NCI-H345 (cell line): Measurements from ENCODE around the gene HDGFL2.
"Not testable (repeated sequence)": the region's sequence is repeated elsewhere in the genome, so short reads cannot be mapped to it uniquely, and the experiment has no call there.

Experiments
- DNase-seq: peaks from one replicate; lab custom pipeline; 2025; lab: John Stamatoyannopoulos, UW

Gene HDGFL2

DNA sequence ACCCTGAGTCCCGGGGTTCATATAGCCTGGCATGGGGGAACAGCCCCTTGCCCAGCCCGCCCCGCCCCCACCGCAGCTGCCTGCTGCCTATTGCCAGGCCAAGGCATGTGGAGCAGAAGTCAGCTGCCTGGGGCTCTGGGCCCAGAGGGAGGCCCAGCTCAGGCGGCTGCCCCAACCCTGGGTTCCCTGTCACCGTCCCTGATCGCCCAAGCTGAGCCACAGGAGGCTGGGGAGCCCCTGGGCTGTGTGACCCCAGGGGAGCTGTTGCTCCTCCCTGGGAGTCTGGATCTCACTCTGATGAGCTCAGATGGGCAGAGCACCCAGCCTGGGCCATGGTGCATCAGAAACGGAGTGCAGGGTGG, 44.8 kb downstream of the HDGFL2 start:
- DNase-seq, result no peak

DNA sequence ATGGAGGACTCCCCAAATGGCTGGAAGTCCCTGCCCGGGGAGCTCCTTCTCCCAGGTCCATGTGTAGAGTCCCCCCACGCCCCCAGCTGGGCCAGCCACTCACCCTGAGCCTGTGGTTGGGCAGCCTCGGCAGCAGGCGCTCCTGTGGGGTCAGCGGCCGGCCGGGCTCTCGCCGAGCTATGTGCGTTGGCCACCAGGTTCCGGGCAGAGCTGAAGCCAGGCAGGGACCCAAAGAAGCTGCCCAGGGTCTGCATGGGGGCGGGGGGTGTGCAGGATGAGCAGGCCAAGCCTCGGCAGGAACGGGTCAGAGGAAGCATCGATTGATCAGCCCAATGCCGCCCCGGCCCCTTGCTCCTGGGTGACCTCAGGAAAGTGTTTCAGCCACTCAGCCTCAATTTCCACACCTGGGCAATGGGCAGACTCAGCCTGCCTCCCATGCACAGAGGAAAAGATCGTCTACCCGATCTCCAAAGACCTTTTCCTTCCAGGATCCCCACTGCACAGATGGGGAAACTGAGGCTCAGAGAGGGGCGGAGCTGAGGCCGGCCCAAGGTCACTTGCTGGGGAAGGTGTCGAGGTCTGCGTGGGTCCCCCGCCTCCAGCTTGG, 45.5 kb downstream of the HDGFL2 start:
- no peak for DNase-seq

DNA sequence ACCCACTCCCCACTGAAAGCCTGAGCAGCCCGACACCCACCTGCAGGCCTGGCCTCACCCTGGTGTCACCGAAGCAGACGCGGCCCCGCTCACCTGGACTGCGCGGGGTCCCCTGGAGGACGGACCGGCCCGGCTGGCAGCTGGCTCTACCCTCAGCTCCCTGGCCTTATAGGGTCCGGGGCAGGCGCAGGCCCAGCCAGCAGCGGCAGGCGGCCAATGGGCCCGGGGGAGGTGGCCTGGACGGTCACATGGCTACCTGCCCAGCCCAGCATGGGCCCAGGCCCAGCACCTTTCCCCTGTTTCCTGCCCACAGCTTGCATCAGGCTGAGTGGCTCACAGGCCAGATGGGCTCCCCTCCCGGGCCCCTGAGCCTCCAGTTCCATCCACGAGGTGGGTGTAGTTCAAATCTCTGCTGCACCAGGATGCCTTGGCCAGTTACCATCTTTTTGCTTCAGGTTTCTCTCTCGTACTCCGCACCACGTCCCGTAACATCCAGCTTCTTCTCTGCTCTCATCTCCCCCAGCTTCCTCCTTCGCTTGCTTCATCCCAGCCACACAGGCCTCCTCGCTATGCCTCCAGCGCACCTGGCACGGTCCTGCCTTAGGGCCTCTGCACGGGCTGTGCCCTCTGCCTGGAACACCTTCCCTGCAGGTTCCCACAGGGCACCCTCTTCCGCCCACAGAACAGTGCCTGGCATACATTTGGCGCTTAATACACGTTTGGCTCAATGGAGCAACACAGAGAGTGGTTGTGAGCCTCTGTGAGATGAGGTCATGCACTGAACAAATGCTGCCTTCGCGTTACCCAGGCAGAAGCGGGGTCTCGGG, 46.5 kb downstream of the HDGFL2 start, which contains the start of gene PLIN4:
TSS of gene PLIN4 (minus strand) at position 142 of the 827 bp plus-strand sequence. CDS start 214 bp downstream, outside the sequence.
- no peak for DNase-seq

DNA sequence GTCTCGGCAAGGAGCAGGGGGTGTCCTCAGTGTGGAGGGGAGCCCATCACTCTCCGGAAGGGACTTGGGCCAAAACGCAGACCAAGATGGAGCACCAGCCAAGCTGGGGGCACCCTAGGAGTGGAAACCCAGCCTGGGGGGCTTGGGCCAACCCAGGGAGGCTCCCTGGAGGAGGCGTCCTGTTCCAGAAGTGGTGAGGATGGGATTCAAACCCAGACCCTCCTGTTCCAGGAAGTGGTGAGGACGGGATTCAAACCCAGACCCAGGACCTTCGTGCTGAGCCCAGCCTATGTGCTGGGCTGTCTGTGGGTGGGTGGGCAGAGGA, 47.0 kb downstream of the HDGFL2 start:
- DNase-seq, result no peak

DNA sequence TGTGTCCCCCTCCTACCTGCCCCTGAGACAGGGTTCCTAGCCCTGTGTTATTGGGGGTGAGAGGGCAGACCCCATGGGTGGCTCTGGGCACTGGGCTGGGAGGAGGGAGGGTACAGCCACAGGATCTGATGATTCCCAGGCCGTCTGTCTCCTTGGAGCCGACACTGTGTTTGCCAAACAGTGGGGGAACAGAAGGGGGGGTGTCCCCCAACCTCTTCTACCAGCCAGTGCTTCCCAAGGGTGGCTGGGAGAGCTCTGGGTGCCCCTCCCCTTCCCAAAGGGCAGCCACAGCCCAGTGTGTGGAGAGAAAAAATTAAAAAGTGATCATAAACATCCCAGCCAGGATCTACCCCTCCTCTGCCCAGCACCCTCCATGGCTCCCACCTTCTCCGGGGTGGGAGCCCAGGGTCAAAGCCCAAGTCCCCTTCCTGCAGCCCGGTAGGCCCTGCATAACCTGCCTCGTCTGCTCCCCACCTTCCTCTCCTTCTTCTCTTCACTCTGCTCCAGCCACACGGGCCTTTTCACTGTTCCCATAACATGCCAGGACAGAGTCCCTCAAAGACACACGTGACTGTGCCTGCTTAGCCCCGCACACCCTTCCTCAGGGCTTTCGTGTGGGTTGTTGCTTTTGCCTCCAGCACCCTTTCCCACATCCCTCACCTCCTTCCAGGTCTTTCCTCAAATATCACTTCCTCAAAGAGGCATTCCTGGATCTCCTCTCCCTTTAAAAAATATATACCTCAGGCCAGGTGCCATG, 47.6 kb downstream of the HDGFL2 start:
- no peak for DNase-seq

DNA sequence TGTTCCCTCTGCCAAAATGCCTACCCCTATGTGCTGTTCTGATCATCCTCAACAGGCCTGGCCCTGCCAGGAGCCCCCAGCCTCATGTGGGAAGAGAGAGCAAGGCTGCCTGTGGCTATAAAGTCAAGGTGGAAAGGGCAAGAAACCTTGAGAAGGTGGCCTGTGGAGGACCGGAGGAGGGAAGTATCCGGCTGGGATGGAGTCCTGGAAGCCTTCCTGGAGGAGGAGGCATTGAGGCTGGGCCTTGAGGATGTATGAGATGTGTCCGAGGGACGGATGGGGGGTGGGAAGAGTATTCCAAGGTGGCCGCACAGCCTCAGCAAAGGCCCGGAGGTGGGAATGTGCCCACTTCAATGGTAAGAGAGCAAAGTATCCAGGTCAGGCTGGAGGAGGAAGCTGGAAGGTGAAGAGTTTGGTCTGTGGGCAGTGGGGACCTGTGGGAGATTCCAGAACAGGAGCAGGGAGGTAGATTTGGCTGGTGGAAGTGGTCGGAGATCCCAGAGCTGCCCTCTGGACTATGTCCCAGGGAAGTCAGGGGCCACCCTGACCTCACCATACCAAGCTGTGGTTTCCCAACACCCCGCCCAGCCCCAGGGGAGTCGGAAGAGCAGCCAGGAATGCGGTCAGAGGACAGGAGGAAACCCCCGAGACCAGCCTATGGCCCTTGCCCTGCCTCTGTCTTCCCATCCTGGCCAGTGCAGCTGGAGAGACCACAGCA, 49.2 kb downstream of the HDGFL2 start:
- no peak for DNase-seq

DNA sequence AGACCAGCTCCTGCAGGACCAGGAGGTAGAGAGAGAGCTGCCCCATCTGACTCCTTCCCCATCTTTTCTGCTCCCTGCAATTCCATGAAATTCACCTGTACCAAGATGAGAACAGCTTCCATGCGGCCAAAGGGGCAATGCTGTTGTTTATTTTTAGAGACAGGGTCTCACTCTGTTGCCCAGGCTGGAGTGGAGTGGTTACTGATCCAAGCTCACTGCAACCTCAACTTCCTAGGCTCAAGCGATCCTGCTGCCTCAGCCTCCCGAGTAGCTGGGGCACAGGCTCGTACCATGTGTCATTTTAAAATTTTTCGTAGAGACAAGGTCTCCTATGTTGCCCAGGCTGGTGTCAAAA, 49.8 kb downstream of the HDGFL2 start:
- no peak for DNase-seq

DNA sequence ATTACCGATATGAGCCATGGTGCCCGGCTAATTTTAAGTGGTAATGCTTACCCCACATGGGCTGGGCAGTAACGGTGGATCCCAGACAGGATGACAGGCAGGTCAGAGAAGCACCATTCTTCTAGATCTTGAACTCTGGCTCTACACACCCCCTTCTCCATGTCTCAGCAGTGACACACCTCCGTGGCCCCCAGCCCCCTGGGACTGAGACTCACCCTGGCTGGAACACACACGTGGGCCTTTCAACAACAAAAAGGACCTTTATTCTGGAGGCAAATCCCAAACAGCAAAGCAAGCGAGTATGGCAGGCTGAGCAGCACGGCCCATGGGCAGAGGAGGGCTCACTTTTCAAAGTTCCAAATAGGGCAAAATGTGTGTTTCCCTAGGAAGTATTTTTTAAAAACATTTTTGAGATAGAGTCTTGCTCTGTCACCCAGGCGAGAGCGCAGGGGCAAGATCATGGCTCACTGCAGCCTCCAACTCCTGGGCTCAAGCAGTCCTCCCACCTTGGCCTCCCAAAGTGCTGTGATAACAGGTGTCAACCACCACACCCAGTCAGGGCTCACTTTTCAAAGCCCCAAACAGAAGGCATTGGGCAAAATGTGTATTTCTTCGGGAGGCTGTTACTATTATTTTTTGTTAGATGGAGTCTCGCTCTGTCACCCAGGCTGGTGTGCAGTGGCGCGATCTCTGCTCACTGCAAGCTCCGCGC, 50.4 kb downstream of the HDGFL2 start:
- no peak for DNase-seq

DNA sequence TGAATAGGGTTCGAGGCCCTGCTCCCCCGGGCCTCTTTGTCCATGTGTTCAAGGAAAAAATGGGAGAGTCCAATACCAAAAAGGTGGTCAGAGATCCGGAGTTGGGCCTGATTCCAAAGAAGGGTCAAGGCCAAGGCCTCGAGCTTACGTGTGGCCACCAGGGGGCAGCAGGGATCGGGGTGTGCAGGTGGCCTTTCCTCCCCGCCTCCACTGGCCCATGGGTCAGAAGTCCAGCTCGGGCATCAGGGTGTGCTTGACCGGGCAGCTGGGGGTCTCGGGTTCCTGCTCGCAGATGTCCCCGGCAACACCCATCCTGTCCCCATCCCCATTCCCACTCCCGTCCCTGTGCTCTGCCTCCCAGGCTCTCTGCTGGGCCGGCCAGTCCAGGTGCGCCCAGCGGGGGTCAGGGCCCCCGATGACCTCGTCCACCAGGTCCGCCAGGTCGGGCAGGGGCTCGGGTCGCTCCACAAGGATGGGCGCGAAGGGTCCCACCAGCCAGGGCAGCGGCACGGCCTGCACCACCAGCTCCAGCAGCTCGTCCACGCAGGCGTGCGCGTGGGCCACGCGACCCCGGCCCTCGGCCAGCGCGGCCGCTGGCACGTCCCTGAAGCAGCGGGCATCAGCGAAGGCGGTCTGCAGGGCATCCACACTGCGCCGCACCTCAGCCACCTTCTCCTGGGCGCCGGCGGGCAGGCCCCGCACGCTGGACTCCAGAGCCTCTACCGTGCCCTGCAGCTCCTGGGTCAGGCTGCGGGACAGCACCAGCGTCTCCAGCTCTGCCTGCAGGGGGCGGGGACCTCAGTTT, 51.4 kb downstream of the HDGFL2 start:
- no peak for DNase-seq

DNA sequence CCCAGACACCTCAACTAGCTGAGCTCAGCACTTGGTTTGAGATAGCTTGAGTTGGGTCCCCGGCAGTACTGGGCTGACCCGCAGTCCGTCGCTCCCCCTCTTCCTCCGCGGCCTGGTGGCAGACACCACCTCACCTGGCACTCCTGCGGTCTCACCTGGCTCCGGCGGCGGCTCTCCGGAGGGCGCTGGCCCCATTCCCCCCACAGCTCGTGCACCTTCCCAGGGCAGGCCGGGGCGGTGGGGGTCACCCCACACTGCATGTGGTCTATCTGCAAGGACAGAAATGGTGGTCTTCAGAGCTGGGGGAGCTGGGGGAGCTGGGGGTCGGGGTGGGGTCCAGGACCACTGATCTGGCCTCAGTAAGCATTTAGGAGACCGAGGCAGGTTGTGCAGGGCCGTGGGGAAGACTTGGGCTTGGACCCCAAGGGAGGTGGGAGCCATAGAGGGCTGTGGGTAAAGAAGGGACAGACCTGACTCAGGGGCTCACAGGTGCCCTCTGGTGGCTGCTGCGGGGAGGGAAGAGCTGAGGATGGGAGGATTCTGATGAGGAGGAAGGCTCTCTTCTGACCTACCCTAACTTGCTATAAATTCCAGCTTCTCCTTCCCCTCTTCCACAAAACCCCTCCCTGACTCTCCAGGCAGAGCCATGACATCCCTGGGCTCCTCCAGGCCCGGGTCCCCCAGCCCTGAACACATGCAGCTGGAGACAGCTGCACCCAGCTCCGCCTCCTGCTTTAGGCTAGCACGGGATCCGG, 52.9 kb downstream of the HDGFL2 start:
- peak; percentile 23 for DNase-seq

DNA sequence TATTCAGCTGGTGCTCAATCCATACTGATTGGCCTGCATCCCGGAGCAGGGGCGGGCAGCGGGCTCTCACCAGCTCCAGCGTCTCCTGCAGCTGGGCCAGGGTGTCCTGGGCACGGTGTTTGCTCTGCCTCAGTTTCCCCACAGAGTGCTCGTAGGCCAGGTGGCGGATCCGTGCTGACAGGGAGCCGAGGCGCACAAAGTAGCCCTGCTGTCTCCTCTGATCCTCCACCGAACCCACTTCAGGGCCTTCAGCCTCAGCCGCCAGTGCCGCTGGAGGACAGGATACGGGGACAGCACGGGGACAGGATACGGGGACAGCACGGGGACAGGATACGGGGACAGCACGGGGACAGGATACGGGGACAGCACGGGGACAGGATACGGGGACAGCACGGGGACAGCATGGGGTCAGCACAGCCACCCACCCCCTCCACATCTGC, 53.5 kb downstream of the HDGFL2 start:
- no peak for DNase-seq

DNA sequence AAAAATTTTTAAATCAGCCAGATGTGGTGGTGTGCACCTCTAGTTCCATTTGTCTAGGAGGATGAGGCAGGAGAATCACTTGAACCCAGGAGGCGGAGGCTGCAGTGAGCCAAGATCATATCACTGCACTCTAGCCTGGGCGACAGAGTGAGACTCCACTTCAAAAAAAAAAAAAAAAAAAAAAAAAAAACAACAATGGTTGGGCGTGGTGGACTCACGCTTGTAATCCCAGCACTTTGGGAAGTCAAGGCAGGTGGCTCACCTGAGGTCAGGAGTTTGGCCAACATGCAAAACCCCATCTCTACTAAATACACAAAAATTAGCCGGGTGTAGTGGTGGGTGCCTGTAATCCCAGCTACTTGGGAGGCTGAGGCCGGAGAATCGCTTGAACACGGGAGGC, 55.3 kb downstream of the HDGFL2 start:
- not testable (repeated sequence) for DNase-seq

DNA sequence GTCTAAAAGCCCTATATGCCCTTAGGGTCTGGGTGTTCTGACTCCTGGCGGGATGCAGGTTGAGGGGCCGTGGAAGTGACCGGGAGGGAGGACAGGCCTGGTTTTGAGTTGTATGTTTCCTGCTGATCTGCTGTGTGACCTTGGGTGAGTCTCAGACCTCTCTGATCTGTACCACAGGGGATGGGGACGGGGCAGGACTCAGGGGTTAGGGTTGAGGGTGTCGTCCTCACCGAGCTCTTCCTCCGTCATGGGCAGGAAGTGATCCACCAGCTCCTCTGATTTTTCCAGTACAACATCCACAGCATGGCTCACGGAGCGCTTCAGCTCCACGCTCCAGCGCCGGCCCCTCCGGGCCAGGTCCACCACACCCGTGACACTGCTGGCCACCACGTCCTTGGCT, 56.7 kb downstream of the HDGFL2 start:
- no peak for DNase-seq

DNA sequence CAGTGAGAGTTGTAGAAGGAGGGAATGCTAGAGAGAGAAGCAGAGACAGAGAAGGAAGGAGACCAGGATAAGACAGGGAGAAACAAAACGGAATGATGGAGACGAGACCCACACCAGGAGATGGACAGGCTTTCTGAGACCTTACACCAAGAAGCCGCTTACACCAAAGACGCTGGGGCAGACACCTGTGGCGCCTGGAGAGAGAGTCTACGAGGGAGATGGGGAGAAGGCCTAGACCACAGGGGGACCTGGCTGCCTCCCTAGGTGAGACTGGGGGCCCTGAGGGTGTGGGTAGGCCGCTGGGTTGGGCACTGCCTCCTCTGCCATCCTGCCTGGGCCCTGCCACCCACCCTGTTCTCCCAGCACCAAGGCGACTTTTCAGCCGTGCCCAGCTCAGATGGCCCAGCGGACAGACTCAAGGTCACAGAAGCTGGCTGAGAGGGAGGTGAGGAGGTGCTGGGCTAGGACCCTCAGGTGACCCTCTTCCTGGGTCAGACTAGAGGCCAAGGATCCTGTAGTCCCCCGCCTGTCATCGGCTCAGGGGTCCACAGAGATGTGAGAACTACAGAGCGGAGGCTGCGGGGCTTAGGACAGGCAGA, 57.9 kb downstream of the HDGFL2 start:
- no peak for DNase-seq

DNA sequence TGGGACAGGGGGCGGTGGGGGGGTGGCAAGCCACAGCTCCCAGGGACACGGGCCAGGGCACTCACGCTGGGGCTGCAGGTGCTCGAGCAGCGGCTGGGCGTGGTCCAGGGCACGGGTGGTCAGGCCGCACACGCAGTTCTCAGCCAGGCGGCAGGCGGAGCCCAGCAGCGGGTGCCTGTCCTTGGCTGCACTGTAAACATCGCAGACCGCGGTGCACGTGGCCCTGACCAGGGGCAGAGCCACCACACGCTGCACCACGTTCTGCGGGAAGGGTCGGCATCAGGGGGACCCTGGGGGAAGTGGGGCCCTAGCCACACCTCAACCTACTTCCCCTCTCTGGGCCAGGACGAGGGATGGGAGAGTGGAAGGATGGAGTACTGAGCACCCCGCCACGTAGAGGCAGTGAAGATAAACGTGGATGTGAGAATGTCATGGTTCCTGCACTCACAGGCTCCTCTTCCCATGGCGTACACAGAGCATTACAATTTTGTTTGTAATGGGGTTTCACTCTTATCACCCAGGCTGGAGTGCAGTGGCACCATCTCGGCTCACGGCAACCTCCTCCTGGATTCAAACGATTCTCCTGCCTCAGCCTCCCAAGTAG, 59.6 kb downstream of the HDGFL2 start:
- no peak for DNase-seq

DNA sequence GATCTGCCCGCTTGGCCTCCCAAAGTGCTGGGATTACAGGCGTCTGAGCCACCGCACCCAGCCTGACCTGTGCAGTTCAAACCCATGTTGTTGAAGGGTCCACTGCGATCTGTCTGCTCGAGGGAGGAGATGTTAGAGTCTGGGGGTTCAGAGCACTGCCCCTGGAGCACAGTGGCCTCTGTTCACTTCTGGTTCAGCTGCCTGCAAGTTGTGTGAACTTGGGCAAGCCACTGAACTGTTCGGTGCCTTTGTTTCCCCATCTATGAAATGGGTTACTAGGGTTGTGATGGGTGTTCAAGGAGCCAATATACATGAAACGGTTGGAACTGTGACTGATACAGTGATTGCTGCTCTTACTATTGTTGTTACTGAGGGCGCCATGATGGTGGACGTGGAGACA, 61.2 kb downstream of the HDGFL2 start:
- no peak for DNase-seq

DNA sequence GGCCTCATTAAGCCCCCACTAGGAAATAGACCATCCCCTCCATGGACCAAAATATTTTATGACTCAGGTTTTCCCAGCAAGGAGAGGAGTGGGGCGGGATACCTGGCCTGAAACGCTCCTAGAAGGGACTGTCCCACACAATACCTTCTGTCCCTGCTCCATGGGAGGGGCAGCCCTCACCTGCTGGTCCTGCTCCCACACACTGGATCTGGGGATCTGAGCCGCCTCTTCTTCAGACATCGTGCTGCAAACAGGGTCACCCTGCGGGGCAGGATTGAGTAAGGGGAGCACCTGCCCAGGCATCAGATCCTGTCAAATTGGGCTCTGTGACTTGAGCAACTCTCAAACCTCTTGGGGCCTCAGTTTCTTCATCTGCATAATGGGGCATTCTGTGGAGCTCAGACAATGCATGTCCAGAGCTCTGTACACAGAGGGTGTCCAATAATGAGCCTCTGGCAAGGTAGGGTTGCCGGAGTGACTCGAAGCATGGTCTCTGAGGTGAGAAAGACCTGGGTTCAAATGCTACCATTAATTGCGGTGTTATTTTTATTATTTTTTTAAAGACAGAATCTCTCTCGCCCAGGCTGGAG, 61.8 kb downstream of the HDGFL2 start:
- DNase-seq, result no peak

DNA sequence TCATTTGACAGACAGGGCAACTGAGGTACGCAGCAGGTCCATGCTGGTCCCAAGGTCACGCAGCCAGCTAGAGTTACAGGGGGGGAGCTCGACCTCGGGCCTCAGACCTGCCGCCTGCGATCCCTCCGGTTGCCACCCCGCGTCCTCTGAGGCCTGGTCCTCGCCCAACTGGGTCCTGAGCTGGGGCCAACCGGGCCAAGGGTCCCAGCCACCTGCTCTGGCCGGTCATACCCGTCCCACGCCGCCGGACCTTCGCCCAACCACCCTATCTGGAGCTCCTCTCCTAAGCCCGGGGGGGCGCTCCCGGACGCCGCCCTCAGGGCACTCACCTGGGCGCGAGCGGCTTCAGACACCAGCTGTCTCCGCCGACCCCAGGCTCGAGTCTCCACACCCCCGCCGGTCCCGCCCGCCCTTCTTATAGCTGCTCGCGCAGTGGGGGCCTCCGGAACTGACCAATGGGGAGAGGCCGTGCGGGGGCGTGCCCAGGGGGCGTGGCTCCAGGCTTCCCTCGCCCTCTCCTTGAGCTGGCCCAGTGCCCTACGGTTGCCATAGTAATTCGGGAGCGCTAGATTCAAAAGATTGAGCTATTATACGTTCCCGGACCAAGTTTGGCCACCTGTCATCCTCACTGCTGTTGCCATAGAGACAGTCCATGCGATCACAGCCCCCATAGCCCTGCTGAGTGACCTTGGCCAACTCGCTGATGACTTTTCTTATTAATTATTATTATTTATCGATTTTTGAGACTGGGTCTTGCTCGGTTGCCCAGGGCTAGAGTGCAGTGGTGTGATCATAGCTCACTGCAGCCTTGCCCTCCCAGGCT, 63.0 kb downstream of the HDGFL2 start, which contains the start of gene PLIN5:
TSS of gene PLIN5 (minus strand) at position 389 of the 823 bp plus-strand sequence. CDS start 1,150 bp downstream, outside the sequence.
- peak; percentile 76 for DNase-seq
